MM.1S (cell line): ENCODE measurements around the gene SLC16A7.

Experiments used
- CTCF ChIP-seq: fragments of 300-600 bp; sonication (generic); IDR thresholded peaks from 2 replicates; pipeline ENCODE4 v1.5.1; 2016; ENCODE audit warnings: antibody characterized with exemption, low read length, mixed read lengths
- EZH2phosphoT487 ChIP-seq: fragments of 300-600 bp; sonication (generic); IDR thresholded peaks from 2 replicates; pipeline ENCODE4 v1.6.1; 2018; ENCODE audit warnings: antibody characterized with exemption, low read length

- no peak for TF ChIP-seq CTCF
- no peak for TF ChIP-seq EZH2phosphoT487
Measured at GRCh38 chr12:59715434-59715833, 119.6 kb downstream of the SLC16A7 start.
